A673 (cell line): Measurements from ENCODE around the gene ITM2C. TPM values are rescaled to one million over a fixed set of nuclear protein-coding genes. Genes with fewer than 3 reads are reported as not detected.

ENCODE experiments used
- BruUV-seq: library from RNA; stranded (reverse); fragments of 400-500 nt; replicated peaks from 2 replicates; lab custom pipeline; 2021; lab: Mats Ljungman, UMichigan
- CTCF ChIA-PET: fragments of 300-600 bp; sonication (Branson Sonifier 250); formaldehyde crosslinking; loops from one replicate; lab custom pipeline; 2022; ENCODE audit warnings: antibody characterized with exemption; lab: Charles Lee
- POLR2A ChIA-PET: fragments of 300-600 bp; sonication (Branson Sonifier 250); formaldehyde crosslinking; loops from one replicate; lab custom pipeline; 2022; ENCODE audit warnings: antibody characterized with exemption; ENCODE audit not compliant: low non-redundant PET; lab: Charles Lee
- DNase-seq: peaks from one replicate; pipeline ENCODE4 v3.0.0-alpha.2; 2015; ENCODE audit warnings: low spot score
- H3K27ac ChIP-seq: fragments of 200-600 bp; sonication (generic); 2 replicates; pipeline ENCODE4 v1.5.1; 2016; ENCODE audit warnings: mixed run types, low read depth, mild to moderate bottlenecking, mixed read lengths, antibody characterized with exemption, low read length; ENCODE audit not compliant: poor library complexity, severe bottlenecking
- H3K27me3 ChIP-seq: fragments of 200-600 bp; sonication (generic); replicated peaks from 2 replicates; pipeline ENCODE4 v1.6.1; 2017; ENCODE audit warnings: mixed run types, low read depth, mild to moderate bottlenecking, mixed read lengths, antibody characterized with exemption, low read length; ENCODE audit not compliant: insufficient read depth, poor library complexity
- H3K36me3 ChIP-seq: fragments of 200-600 bp; sonication (generic); 2 replicates; pipeline ENCODE4 v1.6.1; 2016; ENCODE audit warnings: mixed run types, mild to moderate bottlenecking, mixed read lengths, antibody characterized with exemption, low read length; ENCODE audit not compliant: insufficient read depth, poor library complexity, severe bottlenecking
- H3K4me1 ChIP-seq: fragments of 200-600 bp; sonication (generic); 2 replicates; pipeline ENCODE4 v1.6.1; 2017; ENCODE audit warnings: mixed run types, mild to moderate bottlenecking, mixed read lengths, antibody characterized with exemption, low read length; ENCODE audit not compliant: insufficient read depth, poor library complexity, severe bottlenecking
- H3K4me3 ChIP-seq: fragments of 200-600 bp; sonication (generic); 2 replicates; pipeline ENCODE4 v1.5.1; 2016; ENCODE audit warnings: low read depth, mixed run types, mild to moderate bottlenecking, mixed read lengths, low read length; ENCODE audit not compliant: poor library complexity, severe bottlenecking
- H3K9me3 ChIP-seq: fragments of 200-600 bp; sonication (generic); 2 replicates; pipeline ENCODE4 v1.6.1; 2016; ENCODE audit warnings: mixed run types, low read depth, mild to moderate bottlenecking, mixed read lengths, antibody characterized with exemption, low read length; ENCODE audit not compliant: poor library complexity, severe bottlenecking
- EZH2 ChIP-seq: fragments of 200-600 bp; sonication (generic); IDR thresholded peaks from 2 replicates; pipeline ENCODE4 v1.6.1; 2017; ENCODE audit warnings: borderline replicate concordance, low read depth, mild to moderate bottlenecking, mixed read lengths, antibody characterized with exemption, low read length; ENCODE audit not compliant: poor library complexity, severe bottlenecking
- intact Hi-C: fragments of 100-400 bp; cut with micrococcal nuclease; formaldehyde crosslinking; loops from one replicate; pipeline ENCODE4 v1.10.0; 2022; ENCODE audit not compliant: unreplicated experiment
- total RNA-seq: library from RNA; stranded (reverse); gene quantifications from 2 replicates; pipeline ENCODE4 v1.2.3, GENCODE V29; 2021
- TF ChIP-seq, protein P1 (sequence below): fragments of 300-800, 200-600 bp; sonication (generic); conservative IDR thresholded peaks from 2 replicates; pipeline ENCODE4 v1.5.1; 2017; ENCODE audit warnings: low read depth, mild to moderate bottlenecking, antibody characterized with exemption, low read length, moderate library complexity, mixed read lengths

ITM2C gene
- total RNA-seq, 1 experiment from 2014 or later, result 283 TPM

DNA sequence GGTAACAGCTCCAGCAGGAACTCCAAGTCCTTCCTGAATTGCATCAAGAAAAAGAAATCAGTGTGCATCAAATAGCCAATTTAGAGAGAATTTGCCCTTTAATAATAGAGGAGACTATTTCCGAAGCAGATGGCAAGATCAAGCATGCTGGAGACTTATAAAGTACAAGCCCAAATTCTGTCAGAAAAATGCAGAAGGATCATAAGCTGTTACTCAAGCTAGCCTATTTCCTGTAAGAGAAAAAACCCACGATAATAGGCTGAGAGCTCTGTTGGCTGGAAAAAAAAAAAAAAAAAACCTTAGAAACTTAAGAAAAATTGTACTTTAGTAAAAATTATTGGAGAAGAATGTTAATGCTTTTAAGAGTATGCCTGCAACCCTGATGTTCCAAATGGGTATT, 24.4 kb upstream of the ITM2C start:
- peaks cover 4% of the 10 kb centered on the region for H3K9me3 ChIP-seq
- H3K4me1 ChIP-seq, result no peaks in the 10 kb centered on the region
- ChIA-PET POLR2A (no interaction called here), CTCF (interaction anchor here (0.6 kb wide), 1 partner anchor 58 kb away, joined by 6 read pairs; no protein-coding TSS in a partner anchor)
- intact Hi-C loops, result no loop called here
- H3K27ac ChIP-seq, result no peak overlapping the region
- no peak for DNase-seq
- no peak for TF ChIP-seq EZH2
- no peaks in the 10 kb centered on the region for H3K27me3 ChIP-seq
- BruUV-seq, result no TSS peak
- H3K4me3 ChIP-seq, result no peak overlapping the region
- H3K36me3 ChIP-seq, result no peaks in the 10 kb centered on the region

DNA sequence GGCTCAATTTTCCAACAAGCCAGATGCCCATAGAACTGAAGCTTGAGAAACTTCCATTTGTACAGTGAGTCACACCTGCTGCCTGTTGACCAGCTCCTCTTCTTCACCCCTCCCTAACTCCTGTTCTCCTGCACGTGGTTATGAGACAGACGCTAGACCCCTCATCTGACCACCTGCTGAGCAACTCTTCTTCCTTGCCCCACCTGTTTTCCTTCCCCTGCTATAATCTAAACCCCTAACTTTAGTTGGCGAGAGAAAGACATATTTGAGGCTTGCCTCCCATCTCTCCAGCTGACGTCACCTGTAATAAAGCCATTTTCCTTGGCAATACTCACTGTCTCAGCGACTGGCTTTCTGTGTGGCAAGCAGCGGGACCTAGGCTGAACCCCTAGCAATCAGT, 22.3 kb upstream of the ITM2C start:
- ChIA-PET CTCF (no interaction called here), POLR2A (no interaction called here)
- no peak for DNase-seq
- no TSS peak for BruUV-seq
- H3K9me3 ChIP-seq, result peaks cover 4% of the 10 kb centered on the region
- no peak overlapping the region for H3K4me3 ChIP-seq
- no peaks in the 10 kb centered on the region for H3K4me1 ChIP-seq
- no peak overlapping the region for H3K27ac ChIP-seq
- intact Hi-C loops, result no loop called here
- no peaks in the 10 kb centered on the region for H3K27me3 ChIP-seq
- H3K36me3 ChIP-seq, result no peaks in the 10 kb centered on the region
- TF ChIP-seq EZH2, result no peak
- TF ChIP-seq, protein P1, sequence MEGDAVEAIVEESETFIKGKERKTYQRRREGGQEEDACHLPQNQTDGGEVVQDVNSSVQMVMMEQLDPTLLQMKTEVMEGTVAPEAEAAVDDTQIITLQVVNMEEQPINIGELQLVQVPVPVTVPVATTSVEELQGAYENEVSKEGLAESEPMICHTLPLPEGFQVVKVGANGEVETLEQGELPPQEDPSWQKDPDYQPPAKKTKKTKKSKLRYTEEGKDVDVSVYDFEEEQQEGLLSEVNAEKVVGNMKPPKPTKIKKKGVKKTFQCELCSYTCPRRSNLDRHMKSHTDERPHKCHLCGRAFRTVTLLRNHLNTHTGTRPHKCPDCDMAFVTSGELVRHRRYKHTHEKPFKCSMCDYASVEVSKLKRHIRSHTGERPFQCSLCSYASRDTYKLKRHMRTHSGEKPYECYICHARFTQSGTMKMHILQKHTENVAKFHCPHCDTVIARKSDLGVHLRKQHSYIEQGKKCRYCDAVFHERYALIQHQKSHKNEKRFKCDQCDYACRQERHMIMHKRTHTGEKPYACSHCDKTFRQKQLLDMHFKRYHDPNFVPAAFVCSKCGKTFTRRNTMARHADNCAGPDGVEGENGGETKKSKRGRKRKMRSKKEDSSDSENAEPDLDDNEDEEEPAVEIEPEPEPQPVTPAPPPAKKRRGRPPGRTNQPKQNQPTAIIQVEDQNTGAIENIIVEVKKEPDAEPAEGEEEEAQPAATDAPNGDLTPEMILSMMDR, result no peak

DNA sequence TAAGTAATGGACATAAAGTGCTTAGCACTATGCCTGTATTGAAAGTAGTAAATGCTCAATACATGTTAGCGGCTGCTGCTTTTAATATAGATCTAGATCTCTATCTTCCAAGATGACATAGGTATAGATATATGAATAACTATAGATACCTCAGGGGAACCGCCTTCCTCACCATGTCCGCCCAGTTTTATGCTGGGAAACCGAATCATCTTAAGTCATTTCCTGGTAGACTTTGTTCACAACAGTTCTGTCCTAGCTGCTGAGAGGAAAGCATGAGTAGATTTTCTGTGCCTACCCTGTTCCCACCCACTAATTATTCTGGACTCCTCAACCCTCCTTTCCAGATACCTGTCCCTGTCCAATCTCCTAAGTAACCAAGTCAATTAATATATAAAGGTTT, 21.6 kb upstream of the ITM2C start:
- Histone ChIP-seq H3K27ac (no peak overlapping the region), H3K4me1 (no peaks in the 10 kb centered on the region), H3K27me3 (no peaks in the 10 kb centered on the region), H3K36me3 (no peaks in the 10 kb centered on the region), H3K4me3 (no peak overlapping the region), H3K9me3 (peaks cover 4% of the 10 kb centered on the region)
- ChIA-PET POLR2A (no interaction called here), CTCF (no interaction called here)
- BruUV-seq, result no TSS peak
- intact Hi-C loops, result no loop called here
- no peak for DNase-seq
- TF ChIP-seq, protein P1, result no peak
- TF ChIP-seq EZH2, result no peak

DNA sequence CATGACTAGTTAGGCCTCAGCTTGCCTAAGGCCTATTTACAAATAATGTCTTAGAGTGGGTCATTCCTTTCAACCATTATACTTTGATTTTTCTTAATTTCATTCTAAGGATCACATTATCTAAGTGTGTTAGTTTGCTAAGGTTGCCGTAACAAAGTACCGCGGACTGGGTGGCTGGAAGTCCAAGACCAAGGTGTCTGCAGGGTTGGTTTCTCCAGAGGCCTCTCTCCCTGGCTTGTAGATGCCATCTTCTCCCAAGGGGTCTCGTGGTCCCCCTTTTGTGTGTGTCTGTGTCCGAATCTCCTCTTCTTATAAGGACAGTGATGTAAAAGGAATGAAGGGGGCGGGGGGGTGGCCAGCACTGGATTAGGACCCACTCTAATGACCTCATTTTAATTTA, 18.4 kb upstream of the ITM2C start:
- ChIA-PET CTCF (no interaction called here), POLR2A (no interaction called here)
- H3K36me3 ChIP-seq, result no peaks in the 10 kb centered on the region
- H3K27ac ChIP-seq, result no peak overlapping the region
- BruUV-seq, result no TSS peak
- no peaks in the 10 kb centered on the region for H3K9me3 ChIP-seq
- intact Hi-C loops, result loop anchor here (5.0 kb wide), 1 partner anchor 56 kb away; no protein-coding TSS in a partner anchor
- H3K4me1 ChIP-seq, result no peaks in the 10 kb centered on the region
- DNase-seq, result no peak
- no peak overlapping the region for H3K4me3 ChIP-seq
- TF ChIP-seq EZH2, result no peak
- TF ChIP-seq, protein P1, result no peak
- no peaks in the 10 kb centered on the region for H3K27me3 ChIP-seq
